Calu3 (cell line): ENCODE measurements around the gene SZRD1. TPM values are rescaled to one million over a fixed set of nuclear protein-coding genes. Genes with fewer than 3 reads are reported as not detected.

Experiments used
- BruUV-seq: library from RNA; stranded (reverse); fragments of 400-500 nt; replicated peaks from 2 replicates; lab custom pipeline; 2021; lab: Mats Ljungman, UMichigan
- CTCF ChIA-PET: fragments of 300-600 bp; sonication (Branson Sonifier 250); formaldehyde crosslinking; loops from one replicate; lab custom pipeline; 2022; ENCODE audit warnings: antibody characterized with exemption; lab: Charles Lee
- DNase-seq: peaks from one replicate; pipeline ENCODE4 v3.0.0; 2022
- H3K27ac Mint-ChIP-seq: one replicate; pipeline ENCODE4 v1.8.0; 2022; ENCODE audit warnings: mixed read lengths; ENCODE audit not compliant: unreplicated experiment
- H3K27me3 Mint-ChIP-seq: one replicate; pipeline ENCODE4 v1.8.0; 2022; ENCODE audit warnings: mixed read lengths; ENCODE audit not compliant: unreplicated experiment
- H3K36me3 Mint-ChIP-seq: one replicate; pipeline ENCODE4 v1.8.0; 2022; ENCODE audit warnings: mild to moderate bottlenecking, moderate library complexity, mixed read lengths; ENCODE audit not compliant: insufficient read depth, unreplicated experiment
- H3K4me1 Mint-ChIP-seq: one replicate; pipeline ENCODE4 v1.8.0; 2022; ENCODE audit warnings: mild to moderate bottlenecking, low read depth, mixed read lengths; ENCODE audit not compliant: unreplicated experiment
- H3K4me3 Mint-ChIP-seq: one replicate; pipeline ENCODE4 v1.8.0; 2022; ENCODE audit warnings: mild to moderate bottlenecking, low read depth, moderate library complexity, mixed read lengths; ENCODE audit not compliant: unreplicated experiment
- H3K9me3 Mint-ChIP-seq: one replicate; pipeline ENCODE4 v1.8.0; 2022; ENCODE audit warnings: low read depth, mixed read lengths; ENCODE audit not compliant: unreplicated experiment
- CTCF ChIP-seq: fragments of 200-600 bp; IDR thresholded peaks from one replicate; pipeline ENCODE4 v1.8.0; 2022; ENCODE audit warnings: antibody characterized with exemption; ENCODE audit not compliant: unreplicated experiment
- intact Hi-C: fragments of 100-400 bp; cut with micrococcal nuclease; formaldehyde crosslinking; loops from one replicate; pipeline ENCODE4 v1.10.0; 2022; ENCODE audit not compliant: unreplicated experiment
- total RNA-seq: library from RNA; stranded (reverse); gene quantifications from 2 replicates; pipeline ENCODE4 v1.2.3, GENCODE V29; 2022

SZRD1 gene
- total RNA-seq, 1 experiment from 2014 or later, result 95.9 TPM

- intact Hi-C loops, result no loop called here
- no TSS peak for BruUV-seq
- peaks cover 7% of the 10 kb centered on the region for H3K36me3 Mint-ChIP-seq
- CTCF ChIA-PET, result interaction anchor here (0.7 kb wide), 1 partner anchor 183 kb away, joined by 5 read pairs; no protein-coding TSS in a partner anchor
- no peak for TF ChIP-seq CTCF
- no peak for DNase-seq
- peak overlapping the region; percentile 40 for H3K27ac Mint-ChIP-seq
- peaks cover 7% of the 10 kb centered on the region for H3K4me1 Mint-ChIP-seq
- no peaks in the 10 kb centered on the region for H3K27me3 Mint-ChIP-seq
- H3K9me3 Mint-ChIP-seq, result no peaks in the 10 kb centered on the region
- H3K4me3 Mint-ChIP-seq, result no peak overlapping the region
These were observed 40.1 kb upstream of the SZRD1 start for GRCh38 chr1:16326833-16327404.

- intact Hi-C loops, result no loop called here
- DNase-seq, result no peak
These were observed 32.2 kb upstream of the SZRD1 start for GRCh38 chr1:16334655-16335340.

GRCh38 chr1:16338961-16339360, 28.1 kb upstream of the SZRD1 start:
- H3K4me3 Mint-ChIP-seq, result no peak overlapping the region
- H3K9me3 Mint-ChIP-seq, result no peaks in the 10 kb centered on the region
- peaks cover 16% of the 10 kb centered on the region for H3K4me1 Mint-ChIP-seq
- no TSS peak for BruUV-seq
- no peak for DNase-seq
- TF ChIP-seq CTCF, result no peak
- intact Hi-C loops, result no loop called here
- CTCF ChIA-PET, result no interaction called here
- H3K27me3 Mint-ChIP-seq, result no peaks in the 10 kb centered on the region
- no peak overlapping the region for H3K27ac Mint-ChIP-seq
- no peaks in the 10 kb centered on the region for H3K36me3 Mint-ChIP-seq

More at GRCh38 chr1:16334655-16335340, 32.2 kb upstream of the SZRD1 start:
- Mint-ChIP-seq H3K36me3 (no peaks in the 10 kb centered on the region), H3K4me3 (no peak overlapping the region), H3K27me3 (no peaks in the 10 kb centered on the region), H3K4me1 (peaks cover 16% of the 10 kb centered on the region), H3K27ac (peak overlapping the region; percentile 69), H3K9me3 (no peaks in the 10 kb centered on the region)
- CTCF ChIA-PET, result no interaction called here
- no peak for TF ChIP-seq CTCF
- BruUV-seq, result no TSS peak

- H3K27me3 Mint-ChIP-seq, result no peaks in the 10 kb centered on the region
- TF ChIP-seq CTCF, result no peak
- no TSS peak for BruUV-seq
- no peaks in the 10 kb centered on the region for H3K36me3 Mint-ChIP-seq
- H3K4me1 Mint-ChIP-seq, result peaks cover 9% of the 10 kb centered on the region
- H3K9me3 Mint-ChIP-seq, result no peaks in the 10 kb centered on the region
- H3K27ac Mint-ChIP-seq, result no peak overlapping the region
- no peak for DNase-seq
- H3K4me3 Mint-ChIP-seq, result no peak overlapping the region
- intact Hi-C loops, result no loop called here
- CTCF ChIA-PET, result no interaction called here
These were observed 26.4 kb upstream of the SZRD1 start for GRCh38 chr1:16340673-16341072.
